HCT116 (cell line): ENCODE measurements around the gene TRMT11. TPM values are rescaled to one million over a fixed set of nuclear protein-coding genes. Genes with fewer than 3 reads are reported as not detected.

Experiments used
- ATAC-seq: fragments of 200-7000 bp; cut with Tn5 transposase; 2 replicates; pipeline ENCODE4 v1.9.1; 2020; ENCODE audit warnings: mild to moderate bottlenecking, moderate library complexity
- BruUV-seq: library from RNA; stranded (reverse); fragments of 400-500 nt; replicated peaks from 2 replicates; lab custom pipeline; 2021; lab: Mats Ljungman, UMichigan
- CTCF ChIA-PET: fragments of 300-600 bp; sonication (Branson Sonifier 250); formaldehyde crosslinking; loops from one replicate; lab custom pipeline; 2021; ENCODE audit warnings: antibody characterized with exemption; lab: Charles Lee
- POLR2A ChIA-PET: fragments of 300-600, 350-600 bp; sonication (Branson Sonifier 250); formaldehyde crosslinking; loops from one replicate; lab custom pipeline; 2021; ENCODE audit warnings: antibody characterized with exemption; lab: Charles Lee
- RAD21 ChIA-PET, 2 experiments: fragments of 300-600 bp; sonication (Branson Sonifier 250); formaldehyde crosslinking; loops; one replicate each; lab custom pipeline; 2023; ENCODE audit warnings: low total read pairs in 2 of 2; ENCODE audit not compliant: uncharacterized antibody in 2 of 2, unreplicated experiment in 2 of 2, low non-redundant PET in 1 of 2; lab: Charles Lee
- DNase-seq: peaks from one replicate; pipeline ENCODE4 v3.0.0-alpha.2; 2010; ENCODE audit warnings: low read depth, low spot score
- H2AFZ ChIP-seq: fragments of 200-600 bp; shearing (Covaris generic), sonication (generic); 2 replicates; pipeline ENCODE4 v1.6.1; 2017; ENCODE audit warnings: low read depth, mixed run types, mixed read lengths, antibody characterized with exemption, low read length; ENCODE audit not compliant: poor library complexity, severe bottlenecking
- H3K27ac ChIP-seq: 2 replicates; pipeline ENCODE4 v1.5.1; 2012; ENCODE audit warnings: low read depth, low read length
- H3K27me3 ChIP-seq: fragments of 200-600 bp; sonication (generic); 2 replicates; pipeline ENCODE4 v1.6.1; 2016; ENCODE audit warnings: mixed run types, low read length, mixed read lengths; ENCODE audit not compliant: insufficient read depth
- H3K36me3 ChIP-seq, 2 experiments: fragments of 200-500 bp in 1 of 2; fragments of 200-600 bp in 1 of 2; sonication (Bioruptor generic) in 1 of 2; sonication (generic) in 1 of 2; 2 replicates each; pipeline versions ENCODE4 v1.5.1 to v1.6.1; 2014 to 2016; ENCODE audit warnings: low read length in 2 of 2, inconsistent platforms in 1 of 2, mixed read lengths in 1 of 2, mixed run types in 1 of 2; ENCODE audit not compliant: insufficient read depth in 2 of 2, control insufficient read depth in 1 of 2
- H3K4me1 ChIP-seq, 2 experiments: fragments of 200-600 bp in 1 of 2; sonication (generic) in 1 of 2; 2 replicates each; pipeline versions ENCODE4 v1.5.1 to v1.6.1; 2012 to 2017; ENCODE audit warnings: low read length in 2 of 2, inconsistent platforms in 1 of 2, mild to moderate bottlenecking in 1 of 2, mixed read lengths in 1 of 2, mixed run types in 1 of 2, moderate library complexity in 1 of 2; ENCODE audit not compliant: insufficient read depth in 2 of 2, control insufficient read depth in 1 of 2
- H3K4me2 ChIP-seq: fragments of 200-600 bp; sonication (generic); 2 replicates; pipeline ENCODE4 v1.6.1; 2017; ENCODE audit warnings: mixed run types, low read length, mixed read lengths
- H3K4me3 ChIP-seq, 2 experiments: fragments of 200-600 bp in 1 of 2; sonication (generic) in 1 of 2; replicated peaks in 1 of 2; 2 replicates each; pipeline ENCODE4 v1.5.1; 2011 to 2016; ENCODE audit warnings: low read length in 2 of 2, control low read depth in 1 of 2, low read depth in 1 of 2, mild to moderate bottlenecking in 1 of 2, mixed read lengths in 1 of 2, mixed run types in 1 of 2
- H3K79me2 ChIP-seq: fragments of 200-600 bp; sonication (generic); 2 replicates; pipeline ENCODE4 v1.6.1; 2017; ENCODE audit warnings: mild to moderate bottlenecking, mixed run types, low read length, moderate library complexity, mixed read lengths; ENCODE audit not compliant: insufficient read depth
- H3K9ac ChIP-seq: fragments of 200-600 bp; sonication (generic); 2 replicates; pipeline ENCODE4 v1.6.1; 2016; ENCODE audit warnings: low read length, mixed read lengths
- H3K9me2 ChIP-seq: fragments of 200-600 bp; sonication (generic), shearing (Covaris generic); 2 replicates; pipeline ENCODE4 v1.6.1; 2017; ENCODE audit warnings: mixed run types, mild to moderate bottlenecking, moderate library complexity; ENCODE audit not compliant: insufficient read depth
- H3K9me3 ChIP-seq, 2 experiments: fragments of 200-500 bp in 1 of 2; fragments of 200-600 bp in 1 of 2; sonication (Bioruptor generic) in 1 of 2; sonication (generic) in 1 of 2; 2 replicates each; pipeline ENCODE4 v1.6.1; 2014 to 2017; ENCODE audit warnings: low read length in 2 of 2, mixed read lengths in 2 of 2, inconsistent platforms in 1 of 2, low read depth in 1 of 2, mild to moderate bottlenecking in 1 of 2, mixed run types in 1 of 2, moderate library complexity in 1 of 2; ENCODE audit not compliant: control insufficient read depth in 1 of 2, insufficient read depth in 1 of 2
- H4K20me1 ChIP-seq: fragments of 200-600 bp; sonication (generic), shearing (Covaris generic); 2 replicates; pipeline ENCODE4 v1.6.1; 2017; ENCODE audit warnings: mixed run types, mild to moderate bottlenecking, moderate library complexity; ENCODE audit not compliant: insufficient read depth
- ATF3 ChIP-seq: IDR thresholded peaks from 2 replicates; pipeline ENCODE4 v1.6.1; 2012
- MAX ChIP-seq: IDR thresholded peaks from 2 replicates; pipeline ENCODE4 v1.6.1; 2012
- RAD21 ChIP-seq: IDR thresholded peaks from 2 replicates; pipeline ENCODE4 v1.6.1; 2012; ENCODE audit warnings: low read depth, mild to moderate bottlenecking
- REST ChIP-seq: IDR thresholded peaks from 2 replicates; pipeline ENCODE4 v1.6.1; 2012; ENCODE audit warnings: low read depth
- YY1 ChIP-seq: IDR thresholded peaks from 2 replicates; pipeline ENCODE4 v1.6.1; 2011; ENCODE audit warnings: low read length, low read depth, moderate library complexity, mild to moderate bottlenecking; ENCODE audit not compliant: insufficient replicate concordance; ENCODE audit errors: extremely low read depth
- ZNF274 ChIP-seq: fragments of 200-500 bp; sonication (Bioruptor generic); IDR thresholded peaks from 2 replicates; pipeline ENCODE4 v1.6.1; 2014; ENCODE audit warnings: mild to moderate bottlenecking, low read depth, low read length, inconsistent platforms
- intact Hi-C: fragments of 100-400 bp; cut with micrococcal nuclease; formaldehyde crosslinking; loops from 2 replicates; pipeline ENCODE4 v1.10.0; 2022
- total RNA-seq: library from RNA; stranded (reverse); gene quantifications from one replicate; pipeline ENCODE4 v1.2.1, GENCODE V29; 2021; ENCODE audit not compliant: unreplicated experiment

The TRMT11 gene
- total RNA-seq, 1 experiment from 2014 or later = 41.8 TPM

GRCh38 chr6:125963817-125964216 is 22.5 kb upstream of the TRMT11 start:
- Histone ChIP-seq H3K36me3 (no peaks in the 10 kb centered on the region), H3K79me2 (no peaks in the 10 kb centered on the region), H3K4me1 (no peaks in the 10 kb centered on the region), H3K9me3 (no peaks in the 10 kb centered on the region), H3K4me3 (no peak overlapping the region), H3K27ac (no peak overlapping the region), H3K9ac (no peak overlapping the region), H3K9me2 (no peaks in the 10 kb centered on the region), H3K27me3 (no peaks in the 10 kb centered on the region), H3K4me2 (no peak overlapping the region)
- CTCF ChIA-PET = interaction anchor here (1.1 to 1.4 kb wide), 2 partner anchors 12 to 25 kb away, joined by 3 read pairs; no protein-coding TSS in a partner anchor
- BruUV-seq = no TSS peak
- intact Hi-C loops = no loop called here
- POLR2A ChIA-PET = no interaction called here
- DNase-seq = no peak
- TF ChIP-seq REST = no peak
- no peak for TF ChIP-seq ZNF274
- TF ChIP-seq RAD21 = no peak
- no peak for TF ChIP-seq ATF3
- TF ChIP-seq MAX = no peak
- no peak for TF ChIP-seq YY1
- TF ChIP-seq, all 23 proteins: peak for 0
- RAD21 ChIA-PET = no interaction called here
- no peak overlapping the region for H2AFZ ChIP-seq
- no peak for ATAC-seq
- H4K20me1 ChIP-seq = no peaks in the 10 kb centered on the region
